MCF 10A (cell line): ENCODE measurements around the gene KRTAP10-9. TPM values are rescaled to one million over a fixed set of nuclear protein-coding genes. Genes with fewer than 3 reads are reported as not detected.

ENCODE experiments used
- BruUV-seq: library from RNA; stranded (reverse); fragments of 400-500 nt; replicated peaks from 2 replicates; lab custom pipeline; 2021; lab: Mats Ljungman, UMichigan
- CTCF ChIA-PET: fragments of 300-600 bp; sonication (Branson Sonifier 250); formaldehyde crosslinking; extraction: SDS; loops from one replicate; lab custom pipeline; 2021; ENCODE audit warnings: antibody characterized with exemption, inconsistent platforms; lab: Yijun Ruan, JAX
- POLR2A ChIA-PET: fragments of 300-600, 350-650 bp; sonication (Branson Sonifier 250); formaldehyde crosslinking; extraction: SDS; loops from one replicate; lab custom pipeline; 2020; ENCODE audit warnings: antibody characterized with exemption, inconsistent platforms; lab: Yijun Ruan, JAX
- DNase-seq: peaks from one replicate; pipeline ENCODE4 v3.0.0-alpha.2; 2018; ENCODE audit not compliant: unreplicated experiment
- H3K27ac Mint-ChIP-seq: one replicate; pipeline ENCODE4 v1.8.0; 2022; ENCODE audit warnings: mild to moderate bottlenecking, low read depth, mixed read lengths; ENCODE audit not compliant: unreplicated experiment
- H3K27me3 Mint-ChIP-seq: one replicate; pipeline ENCODE4 v1.8.0; 2022; ENCODE audit warnings: mixed read lengths; ENCODE audit not compliant: insufficient read depth, unreplicated experiment
- H3K36me3 Mint-ChIP-seq: one replicate; pipeline ENCODE4 v1.8.0; 2022; ENCODE audit warnings: mild to moderate bottlenecking, moderate library complexity, mixed read lengths; ENCODE audit not compliant: insufficient read depth, unreplicated experiment
- H3K4me1 Mint-ChIP-seq: one replicate; pipeline ENCODE4 v1.8.0; 2022; ENCODE audit warnings: mixed read lengths; ENCODE audit not compliant: insufficient read depth, unreplicated experiment
- H3K4me3 Mint-ChIP-seq: one replicate; pipeline ENCODE4 v1.8.0; 2022; ENCODE audit warnings: mild to moderate bottlenecking, moderate library complexity, mixed read lengths; ENCODE audit not compliant: unreplicated experiment
- H3K9me3 Mint-ChIP-seq: one replicate; pipeline ENCODE4 v1.8.0; 2022; ENCODE audit warnings: mixed read lengths; ENCODE audit not compliant: unreplicated experiment
- intact Hi-C: fragments of 100-400 bp; cut with micrococcal nuclease; formaldehyde crosslinking; loops from 2 replicates; pipeline ENCODE4 v1.14.1; 2022
- total RNA-seq: library from RNA; stranded (reverse); gene quantifications from 2 replicates; pipeline ENCODE4 v1.2.3, GENCODE V29; 2022
- TF ChIP-seq, protein P1 (sequence below): fragments of 200-600 bp; IDR thresholded peaks from one replicate; pipeline ENCODE4 v1.8.0; 2022; ENCODE audit warnings: antibody characterized with exemption, mild to moderate bottlenecking; ENCODE audit not compliant: unreplicated experiment

KRTAP10-9 gene
- total RNA-seq, 1 experiment from 2014 or later, result not detected

GRCh38 chr21:44583089-44583799 lies 43.6 kb upstream of the KRTAP10-9 start:
- Mint-ChIP-seq H3K9me3 (peaks cover 8% of the 10 kb centered on the region), H3K36me3 (no peaks in the 10 kb centered on the region), H3K27me3 (peaks cover 61% of the 10 kb centered on the region), H3K27ac (no peak overlapping the region), H3K4me1 (no peaks in the 10 kb centered on the region), H3K4me3 (no peak overlapping the region)
- TF ChIP-seq, protein P1, sequence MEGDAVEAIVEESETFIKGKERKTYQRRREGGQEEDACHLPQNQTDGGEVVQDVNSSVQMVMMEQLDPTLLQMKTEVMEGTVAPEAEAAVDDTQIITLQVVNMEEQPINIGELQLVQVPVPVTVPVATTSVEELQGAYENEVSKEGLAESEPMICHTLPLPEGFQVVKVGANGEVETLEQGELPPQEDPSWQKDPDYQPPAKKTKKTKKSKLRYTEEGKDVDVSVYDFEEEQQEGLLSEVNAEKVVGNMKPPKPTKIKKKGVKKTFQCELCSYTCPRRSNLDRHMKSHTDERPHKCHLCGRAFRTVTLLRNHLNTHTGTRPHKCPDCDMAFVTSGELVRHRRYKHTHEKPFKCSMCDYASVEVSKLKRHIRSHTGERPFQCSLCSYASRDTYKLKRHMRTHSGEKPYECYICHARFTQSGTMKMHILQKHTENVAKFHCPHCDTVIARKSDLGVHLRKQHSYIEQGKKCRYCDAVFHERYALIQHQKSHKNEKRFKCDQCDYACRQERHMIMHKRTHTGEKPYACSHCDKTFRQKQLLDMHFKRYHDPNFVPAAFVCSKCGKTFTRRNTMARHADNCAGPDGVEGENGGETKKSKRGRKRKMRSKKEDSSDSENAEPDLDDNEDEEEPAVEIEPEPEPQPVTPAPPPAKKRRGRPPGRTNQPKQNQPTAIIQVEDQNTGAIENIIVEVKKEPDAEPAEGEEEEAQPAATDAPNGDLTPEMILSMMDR, result no peak
- DNase-seq, result no peak
- no TSS peak for BruUV-seq
- ChIA-PET POLR2A (interaction anchor here (0.6 kb wide), 1 partner anchor 47 kb away, joined by 3 read pairs; no protein-coding TSS in a partner anchor), CTCF (interaction anchor here (0.6 kb wide), 1 partner anchor 239 kb away, joined by 3 read pairs; no protein-coding TSS in a partner anchor)
- intact Hi-C loops, result no loop called here

DNA sequence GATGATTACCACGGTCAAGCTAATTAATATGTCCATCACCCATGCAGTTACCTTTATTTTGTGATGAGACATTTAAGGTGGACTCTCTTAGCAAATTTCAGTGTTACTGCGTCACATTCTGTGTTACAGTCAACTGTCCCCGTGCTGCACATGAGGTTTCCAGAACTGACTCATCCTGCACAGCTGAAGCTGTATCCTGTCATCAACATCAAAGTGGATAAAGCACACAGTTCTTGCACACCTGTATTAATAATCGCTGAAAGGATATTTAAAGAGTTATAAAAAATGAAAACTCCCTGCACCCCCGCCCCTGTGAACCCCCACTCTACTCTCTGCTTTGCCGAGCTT lies 43.1 kb upstream of the KRTAP10-9 start:
- Mint-ChIP-seq H3K4me3 (no peak overlapping the region), H3K9me3 (peaks cover 8% of the 10 kb centered on the region), H3K27ac (no peak overlapping the region), H3K27me3 (peaks cover 62% of the 10 kb centered on the region), H3K36me3 (no peaks in the 10 kb centered on the region), H3K4me1 (no peaks in the 10 kb centered on the region)
- BruUV-seq, result no TSS peak
- ChIA-PET CTCF (interaction anchor here (0.6 kb wide), 1 partner anchor 240 kb away, joined by 3 read pairs; no protein-coding TSS in a partner anchor), POLR2A (interaction anchor here (0.5 kb wide), 1 partner anchor 27 kb away, joined by 3 read pairs; no protein-coding TSS in a partner anchor)
- TF ChIP-seq, protein P1, result no peak
- DNase-seq, result no peak
- intact Hi-C loops, result no loop called here

DNA sequence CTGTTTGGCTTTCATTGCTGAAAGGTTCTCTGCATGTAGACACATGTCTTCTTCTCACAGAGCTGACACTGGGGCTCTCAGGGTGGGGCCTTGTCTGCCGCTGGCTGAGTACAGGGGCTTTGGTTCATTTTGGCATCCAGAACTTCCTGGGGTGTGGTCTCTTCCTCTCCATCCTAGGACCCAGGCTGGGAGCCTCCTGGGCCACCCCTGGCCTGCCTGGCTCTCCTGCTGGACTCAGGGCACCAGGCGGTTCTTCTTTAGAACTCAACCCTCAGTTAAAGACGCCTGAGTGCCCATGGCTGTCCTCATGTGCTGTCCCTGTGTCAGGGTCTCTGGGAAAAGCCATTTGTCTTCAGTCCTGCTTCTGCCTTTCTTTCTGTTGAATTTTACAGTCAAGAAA lies 41.0 kb upstream of the KRTAP10-9 start:
- H3K27me3 Mint-ChIP-seq, result peaks cover 61% of the 10 kb centered on the region
- intact Hi-C loops, result no loop called here

GRCh38 chr21:44589094-44589493 lies 37.8 kb upstream of the KRTAP10-9 start:
- ChIA-PET POLR2A (no interaction called here), CTCF (no interaction called here)
- DNase-seq, result no peak
- H3K4me3 Mint-ChIP-seq, result no peak overlapping the region
- TF ChIP-seq, protein P1, result no peak
- no TSS peak for BruUV-seq
- H3K9me3 Mint-ChIP-seq, result no peaks in the 10 kb centered on the region
- H3K27ac Mint-ChIP-seq, result no peak overlapping the region
- H3K27me3 Mint-ChIP-seq, result peaks cover 51% of the 10 kb centered on the region
- no peaks in the 10 kb centered on the region for H3K4me1 Mint-ChIP-seq
- intact Hi-C loops, result no loop called here
- peaks cover 5% of the 10 kb centered on the region for H3K36me3 Mint-ChIP-seq

More for the DNA sequence above, 41.0 kb upstream of the KRTAP10-9 start:
- no peaks in the 10 kb centered on the region for H3K4me1 Mint-ChIP-seq
- H3K36me3 Mint-ChIP-seq, result no peaks in the 10 kb centered on the region
- no peak overlapping the region for H3K27ac Mint-ChIP-seq
- TF ChIP-seq, protein P1, result no peak
- BruUV-seq, result no TSS peak
- ChIA-PET POLR2A (no interaction called here), CTCF (no interaction called here)
- H3K9me3 Mint-ChIP-seq, result peaks cover 8% of the 10 kb centered on the region
- no peak overlapping the region for H3K4me3 Mint-ChIP-seq
- DNase-seq, result no peak
